HG02981 (cell line): Measurements from ENCODE around the gene CST11.

Experiments used
- ATAC-seq: cut with Tn5 transposase; IDR thresholded peaks from one replicate; pipeline ENCODE4 v1.9.1; 2021; ENCODE audit warnings: mild to moderate bottlenecking, moderate library complexity; ENCODE audit not compliant: unreplicated experiment

CST11 gene

GRCh38 chr20:23420943-23421931, 31.4 kb downstream of the CST11 start, which contains the start of gene NAPB:
NAPB (minus strand) TSS chr20:23421488; CDS start chr20:23421402, 86 bp downstream.
- ATAC-seq = peak; percentile 96

- ATAC-seq = peak; percentile 25
Observed at GRCh38 chr20:23419995-23420901, 32.4 kb downstream of the CST11 start.

- ATAC-seq = no peak
Observed at GRCh38 chr20:23419657-23419994, 33.0 kb downstream of the CST11 start.

GRCh38 chr20:23417861-23418260, 34.8 kb downstream of the CST11 start:
- ATAC-seq = no peak

GRCh38 chr20:23415959-23416583, 36.6 kb downstream of the CST11 start:
- no peak for ATAC-seq

GRCh38 chr20:23415555-23415954, 37.1 kb downstream of the CST11 start:
- ATAC-seq = no peak

GRCh38 chr20:23414526-23415188, 38.0 kb downstream of the CST11 start:
- no peak for ATAC-seq

- no peak for ATAC-seq
Observed at GRCh38 chr20:23413862-23414422, 38.7 kb downstream of the CST11 start.

- ATAC-seq = no peak
Observed at GRCh38 chr20:23412026-23412425, 40.6 kb downstream of the CST11 start.

- no peak for ATAC-seq
Observed at GRCh38 chr20:23410916-23411695, 41.6 kb downstream of the CST11 start.

- ATAC-seq = no peak
Observed at GRCh38 chr20:23409800-23410199, 42.9 kb downstream of the CST11 start.

GRCh38 chr20:23408957-23409356, 43.7 kb downstream of the CST11 start:
- ATAC-seq = no peak

- peak; percentile 90 for ATAC-seq
Observed at GRCh38 chr20:23407781-23408464, 44.8 kb downstream of the CST11 start.

- no peak for ATAC-seq
Observed at GRCh38 chr20:23406880-23407279, 45.8 kb downstream of the CST11 start.

- ATAC-seq = no peak
Observed at GRCh38 chr20:23404196-23404595, 48.5 kb downstream of the CST11 start.

GRCh38 chr20:23403751-23404150, 48.9 kb downstream of the CST11 start:
- ATAC-seq = no peak

- ATAC-seq = no peak
Observed at GRCh38 chr20:23401051-23401450, 51.6 kb downstream of the CST11 start.
